Heart left ventricle (tissue), 13 donors: ENCODE results near the gene RABEP2.

Experiments
- POLR2A ChIP-seq, 2 donors: fragments of 450-650 bp; IDR thresholded peaks; one replicate each; pipeline ENCODE4 v1.6.1; 2017; ENCODE audit warnings: antibody characterized with exemption in 2 of 2, mild to moderate bottlenecking in 2 of 2, moderate library complexity in 2 of 2
- TF ChIP-seq, protein P1 (sequence below), 12 donors: fragments of 200-600 bp; sonication (generic) in 4 of 12; IDR thresholded peaks; one replicate each; pipeline versions ENCODE4 v1.5.0 to v1.8.0; 2018 to 2022; ENCODE audit warnings: antibody characterized with exemption in 12 of 12, mild to moderate bottlenecking in 5 of 12
- donor health status: ischemic (EF 13 %, LVEDD 7.1; RV severe dilation, severe dysfunction).
- donor health status: DM: no; HTN: yes; CAD: no.
- donor health status: DM: no; HTN: no; CAD: no.
- donor health status: ischemic (EF 25% LVEDD 6.9; RV normal size, moderate dysfunction).
- donor health status: ischemic (EF 25% LVEDD 5.7; RV mildly dilated, moderate dysfunction).
- donor health status: ischemic (EF 35%, LVEDD 5.7; RV mildly dilated, moderate dysfunction).
- donor health status: nonischemic (EF 11% LVEDD 7.7; RV severe dilation, severe dysfunction).
- donor health status: DM: yes; HTN: yes; CAD: no.
- donor health status: PGD.
- donor health status: ischemic (EF 29% LVEDD 5.4; RV normal size, mild dysfunction).
- donor health status: nonischemic (EF 23%, LVEDD 6.1; RV moderate dilation, normal function).

- TF ChIP-seq, protein P1, sequence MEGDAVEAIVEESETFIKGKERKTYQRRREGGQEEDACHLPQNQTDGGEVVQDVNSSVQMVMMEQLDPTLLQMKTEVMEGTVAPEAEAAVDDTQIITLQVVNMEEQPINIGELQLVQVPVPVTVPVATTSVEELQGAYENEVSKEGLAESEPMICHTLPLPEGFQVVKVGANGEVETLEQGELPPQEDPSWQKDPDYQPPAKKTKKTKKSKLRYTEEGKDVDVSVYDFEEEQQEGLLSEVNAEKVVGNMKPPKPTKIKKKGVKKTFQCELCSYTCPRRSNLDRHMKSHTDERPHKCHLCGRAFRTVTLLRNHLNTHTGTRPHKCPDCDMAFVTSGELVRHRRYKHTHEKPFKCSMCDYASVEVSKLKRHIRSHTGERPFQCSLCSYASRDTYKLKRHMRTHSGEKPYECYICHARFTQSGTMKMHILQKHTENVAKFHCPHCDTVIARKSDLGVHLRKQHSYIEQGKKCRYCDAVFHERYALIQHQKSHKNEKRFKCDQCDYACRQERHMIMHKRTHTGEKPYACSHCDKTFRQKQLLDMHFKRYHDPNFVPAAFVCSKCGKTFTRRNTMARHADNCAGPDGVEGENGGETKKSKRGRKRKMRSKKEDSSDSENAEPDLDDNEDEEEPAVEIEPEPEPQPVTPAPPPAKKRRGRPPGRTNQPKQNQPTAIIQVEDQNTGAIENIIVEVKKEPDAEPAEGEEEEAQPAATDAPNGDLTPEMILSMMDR (IDR thresholded peaks at IDR 0.05) = no peak
- no peak for TF ChIP-seq POLR2A (IDR thresholded peaks at IDR 0.05)
These were observed 59.1 kb downstream of the RABEP2 start for GRCh38 chr16:28865722-28866453.
